IPS DF 4.7 (cell line): Measurements from ENCODE around the gene MYCBP2.
"Not testable (repeated sequence)": the region's sequence is repeated elsewhere in the genome, so short reads cannot be mapped to it uniquely, and the experiment has no call there.

Source experiments
- DNase-seq: peaks from one replicate; pipeline ENCODE4 v3.0.0-alpha.2; 2013; ENCODE audit warnings: low spot score; ENCODE audit errors: extremely low read depth

MYCBP2 gene

GRCh38 chr13:77338961-77339401 is 12.1 kb upstream of the MYCBP2 start:
- no peak for DNase-seq

GRCh38 chr13:77338329-77338728 is 11.4 kb upstream of the MYCBP2 start:
- no peak for DNase-seq

- DNase-seq: no peak
Measured at GRCh38 chr13:77337159-77337558, 10.3 kb upstream of the MYCBP2 start.

- no peak for DNase-seq
Measured at GRCh38 chr13:77335543-77335942, 8.6 kb upstream of the MYCBP2 start.

GRCh38 chr13:77333594-77333993 is 6.7 kb upstream of the MYCBP2 start:
- no peak for DNase-seq

GRCh38 chr13:77331421-77331820 is 4.5 kb upstream of the MYCBP2 start:
- no peak for DNase-seq

- DNase-seq: no peak
Measured at GRCh38 chr13:77329911-77330584, 3.2 kb upstream of the MYCBP2 start.

- DNase-seq: peak; percentile 68
Measured at GRCh38 chr13:77329133-77329910, 2.4 kb upstream of the MYCBP2 start.

GRCh38 chr13:77328819-77329132 is 1.9 kb upstream of the MYCBP2 start:
- DNase-seq: no peak

GRCh38 chr13:77325371-77325980 is 1.4 kb downstream of the MYCBP2 start:
- DNase-seq: no peak

GRCh38 chr13:77323858-77324257 is 3.0 kb downstream of the MYCBP2 start:
- DNase-seq: no peak

GRCh38 chr13:77319536-77319935 is 7.4 kb downstream of the MYCBP2 start:
- DNase-seq: no peak

GRCh38 chr13:77318741-77319140 is 8.2 kb downstream of the MYCBP2 start:
- DNase-seq: no peak

GRCh38 chr13:77316430-77316829 is 10.5 kb downstream of the MYCBP2 start:
- DNase-seq: no peak

GRCh38 chr13:77315509-77315908 is 11.4 kb downstream of the MYCBP2 start:
- DNase-seq: not testable (repeated sequence)

GRCh38 chr13:77313923-77314322 is 13.0 kb downstream of the MYCBP2 start:
- no peak for DNase-seq

- no peak for DNase-seq
Measured at GRCh38 chr13:77312311-77312710, 14.6 kb downstream of the MYCBP2 start.

- no peak for DNase-seq
Measured at GRCh38 chr13:77310579-77311279, 16.2 kb downstream of the MYCBP2 start.

- DNase-seq: no peak
Measured at GRCh38 chr13:77310161-77310560, 16.7 kb downstream of the MYCBP2 start.

GRCh38 chr13:77309254-77309653 is 17.6 kb downstream of the MYCBP2 start:
- no peak for DNase-seq

- no peak for DNase-seq
Measured at GRCh38 chr13:77306458-77306857, 20.4 kb downstream of the MYCBP2 start.

- no peak for DNase-seq
Measured at GRCh38 chr13:77305266-77305665, 21.6 kb downstream of the MYCBP2 start.
